ENCODE data around the gene PALMD. TPM values are rescaled to one million over a fixed set of nuclear protein-coding genes. Genes with fewer than 3 reads are reported as not detected.

PALMD gene
- total RNA-seq, 1 donor from 2014 or later: not detected

- no peak overlapping the region for H3K4me2 ChIP-seq
- Mint-ChIP-seq H3K27ac (no peak overlapping the region), H3K4me3 (no peak overlapping the region), H3K36me3 (no peaks in the 10 kb centered on the region), H3K4me1 (peaks cover 31% of the 10 kb centered on the region), H3K27me3 (ENCODE audit: insufficient read depth, low read depth) (peaks cover 2% of the 10 kb centered on the region), H3K9me3 (no peaks in the 10 kb centered on the region)
- no peaks in the 10 kb centered on the region for H3K79me2 ChIP-seq (ENCODE audit: low read depth)
- TF ChIP-seq EZH2phosphoT487 (IDR thresholded peaks at IDR 0.05): no peak
- no peak for TF ChIP-seq CTCF (IDR thresholded peaks at IDR 0.05)
- TF ChIP-seq EZH2 (IDR thresholded peaks at IDR 0.05): no peak
- peaks cover 9% of the 10 kb centered on the region for H3K4me1 ChIP-seq
- H4K20me1 ChIP-seq (ENCODE audit: low read depth): no peaks in the 10 kb centered on the region
- H3K9me3 ChIP-seq (ENCODE audit: low read depth): no peaks in the 10 kb centered on the region
- no peaks in the 10 kb centered on the region for H3F3A ChIP-seq (ENCODE audit: low read depth)
- H3K36me3 ChIP-seq: no peaks in the 10 kb centered on the region
- no peak overlapping the region for H3K9ac ChIP-seq
- DNase-seq (ENCODE audit: low spot score): no peak
- H3K27ac ChIP-seq: no peak overlapping the region
- H3K4me3 ChIP-seq: no peak overlapping the region
- H3K27me3 ChIP-seq: no peaks in the 10 kb centered on the region
- H2AFZ ChIP-seq (replicated peaks): no peak overlapping the region
Measured at GRCh38 chr1:99676876-99677275, 31.0 kb downstream of the PALMD start.

- no peak for TF ChIP-seq EZH2 (IDR thresholded peaks at IDR 0.05)
- no peak for TF ChIP-seq CTCF (IDR thresholded peaks at IDR 0.05)
- TF ChIP-seq EZH2phosphoT487 (IDR thresholded peaks at IDR 0.05): no peak
- no peaks in the 10 kb centered on the region for H3F3A ChIP-seq (ENCODE audit: low read depth)
- no peaks in the 10 kb centered on the region for H3K27me3 ChIP-seq
- DNase-seq (ENCODE audit: low spot score): no peak
- Mint-ChIP-seq H3K9me3 (no peaks in the 10 kb centered on the region), H3K4me1 (peaks cover 26% of the 10 kb centered on the region), H3K36me3 (no peaks in the 10 kb centered on the region), H3K27ac (no peak overlapping the region), H3K27me3 (ENCODE audit: insufficient read depth, low read depth) (peaks cover 1% of the 10 kb centered on the region), H3K4me3 (no peak overlapping the region)
- no peak overlapping the region for H3K4me3 ChIP-seq
- no peak overlapping the region for H2AFZ ChIP-seq (replicated peaks)
- no peak overlapping the region for H3K9ac ChIP-seq
- no peak overlapping the region for H3K27ac ChIP-seq
- H3K36me3 ChIP-seq: no peaks in the 10 kb centered on the region
- H3K4me1 ChIP-seq: peaks cover 9% of the 10 kb centered on the region
- H3K9me3 ChIP-seq (ENCODE audit: low read depth): no peaks in the 10 kb centered on the region
- H4K20me1 ChIP-seq (ENCODE audit: low read depth): no peaks in the 10 kb centered on the region
- H3K79me2 ChIP-seq (ENCODE audit: low read depth): no peaks in the 10 kb centered on the region
- no peak overlapping the region for H3K4me2 ChIP-seq
Measured at GRCh38 chr1:99677416-99677815, 31.5 kb downstream of the PALMD start.

GRCh38 chr1:99680270-99680669 lies 34.4 kb downstream of the PALMD start:
- peaks cover 9% of the 10 kb centered on the region for H3K4me1 ChIP-seq
- H3K9ac ChIP-seq: no peak overlapping the region
- no peaks in the 10 kb centered on the region for H3K27me3 ChIP-seq
- H3K79me2 ChIP-seq (ENCODE audit: low read depth): no peaks in the 10 kb centered on the region
- Mint-ChIP-seq H3K27ac (no peak overlapping the region), H3K36me3 (no peaks in the 10 kb centered on the region), H3K27me3 (ENCODE audit: insufficient read depth, low read depth) (no peaks in the 10 kb centered on the region), H3K4me3 (no peak overlapping the region), H3K4me1 (peaks cover 3% of the 10 kb centered on the region), H3K9me3 (no peaks in the 10 kb centered on the region)
- H4K20me1 ChIP-seq (ENCODE audit: low read depth): no peaks in the 10 kb centered on the region
- no peak overlapping the region for H3K27ac ChIP-seq
- no peaks in the 10 kb centered on the region for H3F3A ChIP-seq (ENCODE audit: low read depth)
- no peak overlapping the region for H3K4me2 ChIP-seq
- TF ChIP-seq EZH2 (IDR thresholded peaks at IDR 0.05): no peak
- no peak for TF ChIP-seq EZH2phosphoT487 (IDR thresholded peaks at IDR 0.05)
- TF ChIP-seq CTCF (IDR thresholded peaks at IDR 0.05): no peak
- H3K9me3 ChIP-seq (ENCODE audit: low read depth): no peaks in the 10 kb centered on the region
- no peak for DNase-seq (ENCODE audit: low spot score)
- no peak overlapping the region for H2AFZ ChIP-seq (replicated peaks)
- H3K4me3 ChIP-seq: no peak overlapping the region
- H3K36me3 ChIP-seq: no peaks in the 10 kb centered on the region

Data from neural progenitor cell (in vitro differentiated cells).